Liver (tissue), 9 donors: Measurements from ENCODE around the gene GPAT3. TPM values are rescaled to one million over a fixed set of nuclear protein-coding genes. Genes with fewer than 3 reads are reported as not detected.

Experiments
- DNase-seq: peaks from one replicate; pipeline ENCODE4 v3.0.0-alpha.2; 2017; ENCODE audit warnings: low spot score
- H3K27ac ChIP-seq, 2 donors: one replicate each; pipeline ENCODE4 v1.7.0; 2013; ENCODE audit warnings: inconsistent platforms in 2 of 2, low read length in 2 of 2, control low read depth in 1 of 2, low read depth in 1 of 2, mild to moderate bottlenecking in 1 of 2
- H3K27me3 ChIP-seq, 4 donors: one replicate each; pipeline versions ENCODE4 v1.6.1 to v1.7.0; 2013; ENCODE audit warnings: low read length in 3 of 4, inconsistent platforms in 1 of 4, mild to moderate bottlenecking in 1 of 4, moderate library complexity in 1 of 4; ENCODE audit not compliant: control insufficient read depth in 4 of 4, insufficient read depth in 4 of 4
- H3K36me3 ChIP-seq, 4 donors: one replicate each; pipeline versions ENCODE4 v1.6.1 to v1.7.0; 2013; ENCODE audit warnings: low read length in 3 of 4, mild to moderate bottlenecking in 3 of 4, low read depth in 1 of 4, moderate library complexity in 1 of 4; ENCODE audit not compliant: control insufficient read depth in 4 of 4, insufficient read depth in 3 of 4
- H3K4me1 ChIP-seq, 4 donors: one replicate each; pipeline versions ENCODE4 v1.6.1 to v1.7.0; 2013; ENCODE audit warnings: low read length in 3 of 4, mild to moderate bottlenecking in 3 of 4, moderate library complexity in 1 of 4; ENCODE audit not compliant: control insufficient read depth in 4 of 4, insufficient read depth in 4 of 4
- H3K4me3 ChIP-seq, 3 donors: one replicate each; pipeline versions ENCODE4 v1.6.1 to v1.7.0; 2013; ENCODE audit warnings: low read length in 3 of 3, control low read depth in 1 of 3, low read depth in 1 of 3, mild to moderate bottlenecking in 1 of 3
- H3K9ac ChIP-seq, 2 donors: one replicate each; pipeline ENCODE4 v1.7.0; 2013; ENCODE audit warnings: low read length in 2 of 2, mild to moderate bottlenecking in 2 of 2, moderate library complexity in 2 of 2, control low read depth in 1 of 2, low read depth in 1 of 2
- H3K9me3 ChIP-seq, 4 donors: one replicate each; pipeline versions ENCODE4 v1.6.1 to v1.7.0; 2013; ENCODE audit warnings: low read length in 3 of 4; ENCODE audit not compliant: control insufficient read depth in 4 of 4
- EGR1 ChIP-seq, 2 donors: IDR thresholded peaks; 2 replicates each; pipeline ENCODE4 v1.6.1; 2016 to 2018; ENCODE audit warnings: antibody characterized with exemption in 2 of 2, low read depth in 2 of 2
- FOXA2 ChIP-seq: IDR thresholded peaks from 2 replicates; pipeline ENCODE4 v1.6.1; 2016; ENCODE audit warnings: antibody characterized with exemption
- HNF4G ChIP-seq: IDR thresholded peaks from 2 replicates; pipeline ENCODE4 v1.6.1; 2016; ENCODE audit warnings: antibody characterized with exemption
- JUND ChIP-seq, 2 donors: IDR thresholded peaks; 2 replicates each; pipeline ENCODE4 v1.6.1; 2016; ENCODE audit warnings: antibody characterized with exemption in 2 of 2
- MAX ChIP-seq: IDR thresholded peaks from 2 replicates; pipeline ENCODE4 v1.6.1; 2016; ENCODE audit warnings: antibody characterized with exemption
- NR2F2 ChIP-seq: IDR thresholded peaks from 2 replicates; pipeline ENCODE4 v1.6.1; 2016; ENCODE audit warnings: antibody characterized with exemption
- RAD21 ChIP-seq, 2 donors: IDR thresholded peaks; 2 replicates each; pipeline ENCODE4 v1.6.1; 2016; ENCODE audit warnings: antibody characterized with exemption in 2 of 2, mild to moderate bottlenecking in 2 of 2
- RXRA ChIP-seq, 2 donors: IDR thresholded peaks; 2 replicates each; pipeline ENCODE4 v1.6.1; 2017 to 2018; ENCODE audit warnings: antibody characterized with exemption in 2 of 2, mild to moderate bottlenecking in 1 of 2
- WGBS: extraction: QIAGEN DNeasy Blood & Tissue Kit; methylation state at CpG from one replicate; pipeline ENCODE4 v1.1.7; 2013; 5-methylcytosine and 5-hydroxymethylcytosine counted together
- polyA plus RNA-seq, 2 donors: library from polyadenylated mRNA; stranded (reverse) in 1 of 2; unstranded in 1 of 2; fragments of 200-250 nt in 1 of 2; fragments of >200 nt in 1 of 2; fragmentation: Nextera tagmentation in 1 of 2; extraction: Ambion mirVana in 1 of 2; gene quantifications; one replicate each; pipeline versions ENCODE4 v1.2.1 to v1.2.3, GENCODE V29; 2013 to 2015
- total RNA-seq, 2 donors: library from RNA; depleted of rRNA; stranded (reverse); fragments of >200 nt; gene quantifications; one replicate each; pipeline ENCODE4 v1.2.3, GENCODE V29; 2014
- TF ChIP-seq, protein P1 (sequence below): IDR thresholded peaks from 2 replicates; pipeline ENCODE4 v1.6.1; 2016; ENCODE audit warnings: antibody characterized with exemption
- TF ChIP-seq, protein P2 (sequence below): fragments of 150-350 bp; IDR thresholded peaks from 2 replicates; pipeline ENCODE4 v1.5.1; 2017; ENCODE audit warnings: improper control_type of control experiment, low read depth, low read length; ENCODE audit not compliant: missing input control
- donor health status: healthy.
- donor health status: healthy.
- donor health status: healthy.
- donor health status: healthy.
- donor health status: healthy.

GPAT3 gene
- total and polyA plus RNA-seq, 4 donors, result 1.8 to 6.2 (median 4.5) TPM

DNA sequence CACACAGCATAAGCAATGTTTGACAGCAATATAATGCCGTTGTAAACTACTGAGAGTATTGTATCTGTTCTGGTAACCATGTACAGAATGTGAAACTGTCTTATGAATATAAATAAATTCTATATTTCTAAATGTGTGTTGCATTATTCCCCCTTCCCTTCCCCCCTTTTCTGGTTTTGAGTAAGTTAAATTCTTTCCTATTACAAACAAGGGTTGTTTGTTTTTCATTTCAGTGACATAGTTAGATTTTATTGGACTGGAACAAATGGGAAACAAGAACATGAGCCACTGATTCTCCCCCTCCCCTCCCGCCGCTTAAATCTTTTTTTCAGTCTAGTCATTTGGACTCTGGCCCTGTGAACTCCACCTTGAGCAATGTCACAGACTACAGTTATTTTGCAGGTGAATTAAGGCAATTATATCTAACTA lies 69.8 kb downstream of the GPAT3 start (continued):
- TF ChIP-seq, protein P1, sequence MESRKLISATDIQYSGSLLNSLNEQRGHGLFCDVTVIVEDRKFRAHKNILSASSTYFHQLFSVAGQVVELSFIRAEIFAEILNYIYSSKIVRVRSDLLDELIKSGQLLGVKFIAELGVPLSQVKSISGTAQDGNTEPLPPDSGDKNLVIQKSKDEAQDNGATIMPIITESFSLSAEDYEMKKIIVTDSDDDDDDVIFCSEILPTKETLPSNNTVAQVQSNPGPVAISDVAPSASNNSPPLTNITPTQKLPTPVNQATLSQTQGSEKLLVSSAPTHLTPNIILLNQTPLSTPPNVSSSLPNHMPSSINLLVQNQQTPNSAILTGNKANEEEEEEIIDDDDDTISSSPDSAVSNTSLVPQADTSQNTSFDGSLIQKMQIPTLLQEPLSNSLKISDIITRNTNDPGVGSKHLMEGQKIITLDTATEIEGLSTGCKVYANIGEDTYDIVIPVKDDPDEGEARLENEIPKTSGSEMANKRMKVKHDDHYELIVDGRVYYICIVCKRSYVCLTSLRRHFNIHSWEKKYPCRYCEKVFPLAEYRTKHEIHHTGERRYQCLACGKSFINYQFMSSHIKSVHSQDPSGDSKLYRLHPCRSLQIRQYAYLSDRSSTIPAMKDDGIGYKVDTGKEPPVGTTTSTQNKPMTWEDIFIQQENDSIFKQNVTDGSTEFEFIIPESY, result no peak
- TF ChIP-seq JUND (IDR thresholded peaks at IDR 0.05) (peak in 1 of 2 donors; percentile 25), MAX (no peak), NR2F2 (no peak), FOXA2 (no peak), EGR1 (IDR thresholded peaks at IDR 0.05; ENCODE audit: low read depth in 2 of 2) (no peak)

DNA sequence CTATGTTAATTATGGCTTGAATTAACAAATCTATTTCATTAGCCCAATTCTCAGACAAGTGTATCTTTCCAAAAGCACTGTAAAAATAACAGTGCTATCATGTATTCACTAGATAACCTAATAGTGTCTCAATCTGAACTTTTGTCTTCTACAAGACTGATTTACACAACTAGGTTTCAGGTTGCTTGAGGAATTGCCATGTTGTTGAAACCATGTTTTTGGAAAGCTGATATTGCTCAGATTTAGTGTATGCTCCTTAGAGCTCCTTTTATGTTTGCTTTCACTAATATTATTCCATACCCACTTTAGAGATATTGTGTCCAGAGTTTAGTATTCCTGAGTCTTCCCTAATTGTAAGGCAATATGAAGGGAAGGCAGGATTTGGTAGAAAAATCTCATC lies 70.6 kb downstream of the GPAT3 start:
- TF ChIP-seq RAD21 (IDR thresholded peaks at IDR 0.05) (no peak), HNF4G (no peak), RXRA (IDR thresholded peaks at IDR 0.05) (no peak)
- TF ChIP-seq, protein P1, result no peak
- TF ChIP-seq, protein P2, sequence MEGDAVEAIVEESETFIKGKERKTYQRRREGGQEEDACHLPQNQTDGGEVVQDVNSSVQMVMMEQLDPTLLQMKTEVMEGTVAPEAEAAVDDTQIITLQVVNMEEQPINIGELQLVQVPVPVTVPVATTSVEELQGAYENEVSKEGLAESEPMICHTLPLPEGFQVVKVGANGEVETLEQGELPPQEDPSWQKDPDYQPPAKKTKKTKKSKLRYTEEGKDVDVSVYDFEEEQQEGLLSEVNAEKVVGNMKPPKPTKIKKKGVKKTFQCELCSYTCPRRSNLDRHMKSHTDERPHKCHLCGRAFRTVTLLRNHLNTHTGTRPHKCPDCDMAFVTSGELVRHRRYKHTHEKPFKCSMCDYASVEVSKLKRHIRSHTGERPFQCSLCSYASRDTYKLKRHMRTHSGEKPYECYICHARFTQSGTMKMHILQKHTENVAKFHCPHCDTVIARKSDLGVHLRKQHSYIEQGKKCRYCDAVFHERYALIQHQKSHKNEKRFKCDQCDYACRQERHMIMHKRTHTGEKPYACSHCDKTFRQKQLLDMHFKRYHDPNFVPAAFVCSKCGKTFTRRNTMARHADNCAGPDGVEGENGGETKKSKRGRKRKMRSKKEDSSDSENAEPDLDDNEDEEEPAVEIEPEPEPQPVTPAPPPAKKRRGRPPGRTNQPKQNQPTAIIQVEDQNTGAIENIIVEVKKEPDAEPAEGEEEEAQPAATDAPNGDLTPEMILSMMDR, result no peak
- no peak overlapping the region for H3K27ac ChIP-seq
- no peak overlapping the region for H3K9ac ChIP-seq

GRCh38 chr4:83606898-83607297 lies 71.0 kb downstream of the GPAT3 start:
- H3K4me3 ChIP-seq, result no peak overlapping the region
- H3K9ac ChIP-seq, result no peak overlapping the region
- no peaks in the 10 kb centered on the region for H3K9me3 ChIP-seq
- peaks cover 0 to 9% (median 8%) of the 10 kb centered on the region in 4 donors for H3K4me1 ChIP-seq
- TF ChIP-seq EGR1 (IDR thresholded peaks at IDR 0.05; ENCODE audit: low read depth in 2 of 2), result no peak
- no peaks in the 10 kb centered on the region for H3K36me3 ChIP-seq
- no peak overlapping the region for H3K27ac ChIP-seq
- no peak for DNase-seq
- no peaks in the 10 kb centered on the region for H3K27me3 ChIP-seq
- WGBS, result 57% methylated on average over 7 of the region's 7 CpGs

More for the DNA sequence above, 70.6 kb downstream of the GPAT3 start:
- H3K4me1 ChIP-seq, result peaks cover 0 to 9% (median 8%) of the 10 kb centered on the region in 4 donors
- no peak for DNase-seq
- H3K4me3 ChIP-seq, result no peak overlapping the region
- no peaks in the 10 kb centered on the region for H3K27me3 ChIP-seq
- no peaks in the 10 kb centered on the region for H3K36me3 ChIP-seq
- no peaks in the 10 kb centered on the region for H3K9me3 ChIP-seq
